ENCODE measurements around the gene TGFB1I1.
"Not testable (repeated sequence)": the region's sequence is repeated elsewhere in the genome, so short reads cannot be mapped to it uniquely, and the experiment has no call there.

The TGFB1I1 gene

DNA sequence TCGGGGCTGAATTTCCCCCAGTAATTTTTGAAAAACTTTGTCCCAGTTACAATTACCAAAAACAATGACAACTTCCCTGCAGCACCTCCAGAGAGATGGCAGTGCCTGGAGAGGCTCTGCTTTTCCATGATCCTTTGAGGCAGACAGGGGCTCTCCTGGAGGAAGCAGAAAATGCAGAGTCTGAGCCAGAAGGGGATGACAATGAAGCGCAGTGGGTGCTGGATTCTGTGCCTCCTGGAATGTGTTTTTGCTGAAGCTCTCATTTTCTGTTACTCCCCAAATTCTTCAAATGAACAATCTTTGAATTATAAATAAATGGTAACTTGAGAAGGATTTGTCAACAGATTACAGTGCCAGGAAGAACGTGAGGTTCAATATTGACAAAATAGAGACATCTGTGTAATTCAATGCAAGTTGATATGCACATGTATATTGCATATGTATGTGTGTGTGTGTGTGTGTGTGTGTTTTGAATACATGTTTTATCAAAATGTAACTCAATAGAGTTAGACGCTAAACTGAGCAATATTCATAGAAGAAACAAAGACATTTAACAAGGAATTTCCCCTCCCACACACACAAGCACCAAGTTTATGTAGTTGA, 45.9 kb downstream of the TGFB1I1 start:
- DNase-seq (ENCODE audit: low spot score) = no peak

DNA sequence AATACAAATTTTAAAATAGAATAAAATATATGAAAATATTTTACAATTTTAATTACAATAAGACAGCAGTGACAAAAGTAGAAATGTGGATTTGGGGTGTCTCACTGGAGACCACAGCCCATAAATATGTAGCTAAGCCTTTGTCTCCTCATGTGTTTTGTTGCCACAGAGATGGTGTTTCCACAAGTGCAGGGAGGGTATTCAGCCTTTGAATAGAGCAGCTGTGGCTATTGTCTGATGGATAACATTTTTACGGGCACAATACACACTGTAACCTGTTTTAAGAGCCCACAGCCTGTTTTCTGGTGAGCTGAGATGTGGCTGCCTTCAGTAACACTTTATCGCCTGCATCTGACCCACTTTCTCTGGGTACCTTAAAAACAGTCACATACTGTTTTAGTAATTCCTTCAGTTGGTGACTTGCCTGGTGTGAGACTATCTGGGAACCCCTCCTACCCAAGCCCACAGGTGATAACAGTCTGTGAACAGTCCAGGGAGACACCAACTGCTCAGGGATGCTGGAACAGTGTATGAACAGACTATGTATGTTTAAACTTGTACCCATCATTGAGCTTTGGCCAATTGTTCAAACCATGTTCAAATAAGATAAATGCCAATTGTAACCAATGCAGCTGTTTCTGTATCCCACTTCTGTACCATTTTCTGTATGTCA, 47.9 kb downstream of the TGFB1I1 start:
- no peak for DNase-seq (ENCODE audit: low spot score)

DNA sequence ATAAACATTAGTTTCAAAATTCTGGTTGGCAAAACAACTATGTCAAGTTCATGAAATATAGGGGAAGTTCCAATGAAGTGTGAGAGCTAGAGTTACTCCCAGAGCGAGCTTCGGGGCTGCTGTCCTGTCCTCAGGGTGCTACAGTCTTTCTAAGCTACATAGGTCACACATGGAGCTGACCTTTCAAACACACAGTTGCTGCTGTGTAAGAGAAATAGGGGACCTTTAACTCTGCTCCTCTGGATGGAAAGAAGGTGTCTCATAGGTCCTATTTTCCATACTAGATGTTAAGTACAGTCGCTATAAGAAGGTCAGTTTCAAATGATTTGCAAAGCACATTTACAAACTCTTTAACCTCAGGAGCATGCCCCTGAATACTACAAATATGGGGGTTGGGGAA, 49.4 kb downstream of the TGFB1I1 start:
- DNase-seq (ENCODE audit: low spot score) = no peak

DNA sequence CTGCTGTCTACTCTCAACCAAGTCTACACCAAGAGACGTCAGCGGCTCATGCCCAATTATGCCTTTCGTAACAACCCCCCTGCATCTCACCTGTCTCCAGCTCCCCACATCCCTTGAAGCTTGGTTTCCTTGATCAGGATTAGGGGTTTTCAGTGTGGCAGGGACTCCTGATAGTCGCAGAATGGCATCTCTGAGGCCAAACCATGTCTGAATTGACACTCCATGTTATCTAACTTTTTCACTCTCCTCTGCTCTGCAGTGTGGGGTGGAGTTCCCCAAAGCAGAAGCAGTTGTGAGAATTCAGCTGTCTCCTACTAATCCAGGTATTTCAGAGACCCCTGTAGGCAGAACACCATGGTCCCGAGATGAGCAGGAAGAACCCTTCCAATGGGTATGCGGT, 50.1 kb downstream of the TGFB1I1 start:
- no peak for DNase-seq (ENCODE audit: low spot score)

DNA sequence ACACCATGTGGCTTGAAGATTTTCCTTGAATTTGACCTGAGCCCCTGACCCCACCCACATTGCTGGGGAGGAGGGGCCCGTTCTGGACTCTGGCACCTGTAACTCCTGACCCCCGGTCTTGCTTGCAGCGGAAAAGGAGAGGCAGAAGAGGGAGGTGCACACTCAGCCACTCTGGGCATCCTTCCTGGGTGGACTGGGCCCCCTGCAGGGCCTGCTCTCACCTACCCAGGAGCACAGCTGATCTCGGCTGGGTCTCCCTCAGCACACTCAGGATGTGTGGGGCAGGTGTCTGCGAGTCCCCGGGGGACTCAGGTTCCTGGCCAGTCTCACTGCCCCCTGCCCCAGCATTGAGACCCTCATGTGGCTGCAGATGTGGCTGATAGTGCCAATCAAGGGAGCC, 51.8 kb downstream of the TGFB1I1 start:
- DNase-seq (ENCODE audit: low spot score) = not testable (repeated sequence)

DNA sequence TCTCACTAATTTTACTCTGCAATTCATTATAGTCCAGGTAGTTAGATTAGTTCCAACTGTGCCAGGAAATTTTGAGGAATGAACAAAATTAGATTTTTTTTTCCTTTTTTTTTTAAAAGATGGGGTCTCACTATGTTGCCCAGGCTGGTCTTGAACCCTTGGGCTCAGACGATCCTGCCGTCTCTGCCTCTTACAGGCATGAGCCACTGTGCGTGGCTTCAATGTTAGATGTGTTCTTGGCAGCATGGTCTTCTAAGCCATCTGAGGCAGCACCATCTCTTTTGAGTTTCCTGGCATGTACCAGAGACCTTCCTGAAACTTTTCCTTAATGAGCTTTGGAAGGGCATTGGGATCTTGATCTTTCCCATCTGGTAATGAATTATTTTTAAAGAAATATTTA, 53.2 kb downstream of the TGFB1I1 start:
- DNase-seq (ENCODE audit: low spot score) = no peak

Measured in CD4-positive, alpha-beta T cell treated with Interleukin-2 at 100 ng/mL for 4 hours (primary cell).